GM10266 (cell line): Measurements from ENCODE around the gene XYLB.

Experiments
- DNase-seq: peaks from one replicate; pipeline ENCODE4 v3.0.0; 2012; ENCODE audit errors: extremely low spot score
- CTCF ChIP-seq: IDR thresholded peaks from 2 replicates; pipeline ENCODE4 v1.5.1; 2012; ENCODE audit warnings: mild to moderate bottlenecking, low read depth; ENCODE audit not compliant: control insufficient read depth, insufficient read depth; ENCODE audit errors: missing control alignments

XYLB gene

GRCh38 chr3:38383156-38383875 lies 36.7 kb downstream of the XYLB start:
- no peak for DNase-seq
- no peak for TF ChIP-seq CTCF

GRCh38 chr3:38386992-38387750 lies 40.6 kb downstream of the XYLB start:
- no peak for DNase-seq
- no peak for TF ChIP-seq CTCF

- no peak for TF ChIP-seq CTCF
- DNase-seq = no peak
Observed at GRCh38 chr3:38387862-38388261, 41.3 kb downstream of the XYLB start.

GRCh38 chr3:38392604-38393163 lies 46.1 kb downstream of the XYLB start:
- no peak for TF ChIP-seq CTCF
- DNase-seq = no peak

- DNase-seq = no peak
- no peak for TF ChIP-seq CTCF
Observed at GRCh38 chr3:38396239-38396638, 49.7 kb downstream of the XYLB start.

GRCh38 chr3:38396861-38397260 lies 50.3 kb downstream of the XYLB start:
- no peak for TF ChIP-seq CTCF
- DNase-seq = no peak

GRCh38 chr3:38397320-38397719 lies 50.7 kb downstream of the XYLB start:
- no peak for DNase-seq
- no peak for TF ChIP-seq CTCF
